CD4-positive, alpha-beta T cell treated with Interleukin-15 for 4 hours (primary cell): ENCODE data around the gene C5AR1.
"Not testable (repeated sequence)": the region's sequence is repeated elsewhere in the genome, so short reads cannot be mapped to it uniquely, and the experiment has no call there.

Source experiments
- DNase-seq: peaks from one replicate; pipeline ENCODE4 v3.0.0-alpha.2; 2020; ENCODE audit warnings: low spot score

Gene C5AR1

DNA sequence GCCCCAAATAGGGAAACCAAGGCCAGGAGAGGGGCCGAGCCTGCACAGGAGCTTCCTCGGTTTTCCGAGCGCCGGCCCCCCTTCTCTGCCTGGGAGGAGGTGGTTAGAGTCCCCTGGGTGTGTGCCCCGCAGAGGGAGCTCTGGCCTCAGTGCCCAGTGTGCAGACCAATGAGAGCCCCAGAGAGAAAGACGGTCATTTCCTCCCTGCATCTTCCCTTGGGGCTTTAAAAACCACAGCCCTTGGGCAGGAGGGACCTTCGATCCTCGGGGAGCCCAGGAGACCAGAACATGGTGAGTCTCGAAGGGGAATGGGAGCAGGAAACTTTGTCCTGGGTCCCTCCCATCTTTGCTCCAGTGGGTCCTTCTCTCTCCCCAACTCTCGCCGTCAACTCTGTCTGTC, at the start of gene C5AR1:
Gene C5AR1 (plus strand): TSS at position 254 of the 400 bp plus-strand sequence. CDS start 35 bp downstream, at position 289.
- DNase-seq: no peak

DNA sequence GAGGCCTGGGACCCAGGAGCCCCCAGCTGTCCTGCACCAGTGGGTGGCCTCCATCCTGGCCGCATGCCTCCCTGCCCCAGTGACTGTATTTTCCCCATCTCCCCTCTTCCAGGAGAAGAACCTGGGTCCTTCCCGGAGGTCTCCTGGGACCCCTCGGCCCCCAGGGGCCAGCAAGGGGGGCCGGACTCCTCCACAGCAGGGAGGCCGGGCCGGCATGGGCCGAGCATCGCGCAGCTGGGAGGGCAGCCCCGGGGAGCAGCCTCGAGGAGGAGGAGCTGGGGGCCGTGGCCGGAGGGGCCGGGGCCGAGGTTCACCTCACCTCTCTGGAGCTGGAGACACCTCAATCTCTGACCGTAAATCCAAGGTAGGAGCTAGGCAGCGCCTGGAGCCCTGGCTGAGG, 49.2 kb upstream of the C5AR1 start:
- no peak for DNase-seq

DNA sequence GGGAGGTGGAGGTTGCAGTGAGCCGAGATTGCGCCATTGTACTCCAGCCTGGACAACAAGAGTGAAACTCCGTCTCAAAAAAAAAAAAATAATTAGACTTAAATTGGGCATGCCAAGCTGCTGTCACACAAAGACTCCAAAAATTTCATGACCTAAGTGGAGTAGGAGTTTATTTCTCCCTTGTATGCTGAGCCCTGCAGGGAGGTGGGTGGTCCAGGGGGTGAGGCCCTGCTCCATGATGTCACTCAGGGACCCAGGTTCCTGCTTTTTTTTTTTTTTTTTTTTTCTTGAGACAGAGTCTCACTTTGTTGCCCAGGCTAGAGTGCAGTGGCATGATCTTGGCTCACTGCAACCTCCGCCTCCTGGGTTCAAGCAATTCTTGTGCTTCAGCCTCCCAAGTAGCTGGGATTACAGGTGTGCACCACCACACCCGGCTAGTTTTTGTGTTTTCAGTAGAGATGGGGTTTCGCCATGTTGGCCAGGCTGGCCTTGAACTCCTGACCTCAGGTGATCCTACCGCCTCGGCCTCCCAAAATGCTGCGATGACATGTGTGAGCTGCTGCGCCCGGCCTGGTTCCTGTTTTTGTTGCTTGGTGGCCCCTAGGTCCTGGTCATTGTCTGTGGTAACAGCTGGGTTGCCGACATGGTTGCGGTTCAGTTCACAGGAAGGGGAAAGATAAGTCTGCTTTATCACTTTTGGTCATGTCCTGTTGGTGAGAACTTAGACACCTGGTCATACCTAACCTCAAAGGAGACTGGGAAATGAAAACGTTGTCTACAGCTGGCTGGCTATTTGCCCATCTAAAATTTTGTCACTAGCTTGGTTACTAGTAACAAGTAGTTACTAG, 47.5 kb upstream of the C5AR1 start:
- not testable (repeated sequence) for DNase-seq

DNA sequence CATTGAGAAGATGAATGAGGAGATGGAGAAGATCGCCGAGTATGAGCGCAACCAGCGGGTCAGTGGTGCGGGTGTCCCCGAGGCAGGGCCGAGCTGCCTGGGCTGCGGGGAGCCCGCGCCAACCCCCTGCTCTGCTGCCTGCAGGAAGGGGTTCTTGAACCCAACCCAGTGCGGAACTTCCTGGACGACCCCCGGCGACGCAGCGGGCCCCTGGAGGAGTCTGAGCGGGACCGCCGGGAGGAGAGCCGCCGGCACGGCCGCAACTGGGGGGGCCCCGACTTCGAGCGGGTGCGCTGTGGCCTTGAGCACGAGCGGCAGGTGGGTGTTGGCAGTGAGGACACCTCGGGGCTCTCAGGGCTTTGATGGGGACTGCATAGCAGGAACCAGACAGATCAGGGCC, 45.0 kb upstream of the C5AR1 start:
- no peak for DNase-seq

DNA sequence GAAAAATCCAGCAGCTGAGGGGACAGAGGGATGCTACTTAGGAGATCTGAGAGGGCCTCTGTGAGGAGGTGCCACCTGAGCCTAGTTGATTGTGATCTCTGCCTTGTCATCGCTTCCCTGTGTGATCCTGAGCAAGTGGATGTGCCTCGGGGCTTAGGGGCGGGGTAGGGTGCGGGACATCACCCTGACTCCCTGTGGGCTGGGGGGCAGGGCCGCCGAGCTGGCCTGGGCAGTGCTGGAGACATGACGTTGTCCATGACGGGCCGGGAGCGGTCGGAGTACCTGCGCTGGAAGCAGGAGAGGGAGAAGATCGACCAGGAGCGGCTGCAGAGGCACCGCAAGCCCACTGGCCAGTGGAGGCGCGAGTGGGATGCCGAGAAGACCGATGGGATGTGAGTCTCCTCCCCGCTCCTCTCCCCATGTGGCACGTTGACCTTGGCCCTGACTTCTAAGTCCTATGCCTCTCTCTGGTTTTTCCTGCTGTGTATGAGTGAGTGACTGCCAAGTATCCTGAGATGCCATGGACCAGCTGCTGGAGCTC, 43.2 kb upstream of the C5AR1 start:
- no peak for DNase-seq

DNA sequence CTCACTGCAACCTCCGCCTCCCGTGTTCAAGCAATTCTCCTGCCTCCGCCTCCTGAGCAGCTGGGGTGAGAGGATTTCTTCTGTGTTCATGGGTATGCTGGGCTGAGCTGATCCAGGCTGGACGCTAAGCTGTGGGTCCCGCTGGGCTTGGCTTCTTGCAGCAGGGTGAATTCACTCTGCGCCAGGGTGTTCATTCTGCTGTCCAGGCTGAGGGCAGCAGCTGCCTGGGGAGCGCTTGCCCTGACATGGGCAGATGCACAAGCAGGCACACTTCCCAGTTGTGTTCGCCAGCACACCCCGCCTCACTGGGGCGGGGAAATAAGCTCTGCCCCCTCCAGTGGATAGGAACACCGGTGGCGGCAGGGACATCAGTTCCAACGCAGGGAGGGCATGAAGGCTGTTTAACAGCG, 42.3 kb upstream of the C5AR1 start:
- DNase-seq: no peak

DNA sequence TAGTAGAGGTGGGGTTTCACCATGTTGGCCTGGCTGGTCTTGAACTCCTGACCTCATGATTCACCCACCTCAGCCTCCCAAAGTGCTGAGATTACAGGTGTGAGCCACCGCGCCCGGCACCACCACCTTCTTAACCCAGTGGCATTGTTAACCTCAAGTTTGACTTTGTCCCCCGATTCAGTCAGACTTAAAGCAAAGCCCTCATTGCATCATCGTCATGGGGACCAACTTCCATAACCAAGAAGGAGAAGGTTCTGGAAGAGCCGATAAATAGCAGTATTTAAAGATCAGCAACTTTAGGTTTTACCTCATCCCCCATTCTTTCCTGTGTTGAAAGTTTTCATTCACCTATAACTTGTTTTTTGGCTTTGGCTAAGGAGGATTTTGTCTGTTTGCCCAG, 41.6 kb upstream of the C5AR1 start:
- no peak for DNase-seq

DNA sequence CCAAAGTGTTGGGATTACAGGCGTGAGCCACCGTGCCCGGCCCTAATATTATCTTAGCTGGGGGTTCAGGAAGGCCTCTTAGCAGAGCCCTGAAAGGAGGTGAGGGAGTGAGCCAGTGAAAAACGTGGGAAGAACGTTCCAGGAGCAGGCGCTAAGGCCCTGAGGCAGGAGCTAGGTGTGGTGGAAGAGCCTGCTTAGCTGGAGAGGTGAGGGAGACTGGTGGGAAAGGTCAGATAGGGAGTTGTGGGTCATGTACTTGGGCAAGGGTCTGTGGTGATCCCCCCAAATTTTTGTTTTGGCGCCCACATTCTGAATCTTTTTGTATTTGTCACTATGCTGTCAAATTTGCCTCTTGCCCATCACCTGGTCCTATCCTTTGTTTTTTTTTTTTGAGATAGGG, 40.1 kb upstream of the C5AR1 start:
- DNase-seq: no peak

DNA sequence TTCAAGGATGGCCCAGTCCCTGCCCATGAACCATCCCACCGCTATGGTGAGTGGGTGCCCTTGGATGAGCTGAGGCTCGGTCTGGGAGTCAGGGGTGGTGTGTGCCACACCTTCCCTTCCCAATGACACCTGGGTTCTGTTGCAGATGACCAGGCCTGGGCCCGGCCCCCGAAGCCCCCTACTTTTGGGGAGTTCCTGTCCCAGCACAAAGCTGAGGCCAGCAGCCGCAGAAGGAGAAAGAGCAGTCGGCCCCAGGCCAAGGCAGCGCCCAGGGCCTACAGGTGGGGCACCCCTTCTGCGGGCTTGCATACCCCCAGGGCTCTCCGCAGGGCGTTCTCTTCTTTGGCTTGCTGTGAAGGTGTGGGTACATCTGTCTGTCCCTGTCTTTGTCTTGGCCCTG, 39.3 kb upstream of the C5AR1 start:
- DNase-seq: no peak

DNA sequence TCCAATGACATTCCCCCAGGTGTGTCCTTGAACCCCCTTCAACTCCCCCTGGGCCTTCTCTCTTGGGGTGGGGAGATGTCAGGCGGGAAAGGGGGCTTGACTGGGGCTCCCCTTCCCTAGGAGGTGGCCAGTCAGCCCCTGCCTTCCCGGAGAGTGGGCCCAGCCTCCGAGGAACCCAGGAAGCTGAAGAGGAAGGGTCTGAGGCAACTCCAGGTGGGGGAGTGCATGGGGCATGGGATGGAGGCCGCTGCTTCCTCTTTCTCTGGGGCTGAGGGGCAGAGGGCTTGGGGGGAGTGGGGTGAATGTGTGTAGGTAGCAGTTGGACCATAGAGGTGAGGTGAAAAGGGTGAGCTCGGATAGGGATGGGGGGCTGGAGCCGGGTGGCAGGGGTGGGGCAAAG, 37.7 kb upstream of the C5AR1 start:
- no peak for DNase-seq

DNA sequence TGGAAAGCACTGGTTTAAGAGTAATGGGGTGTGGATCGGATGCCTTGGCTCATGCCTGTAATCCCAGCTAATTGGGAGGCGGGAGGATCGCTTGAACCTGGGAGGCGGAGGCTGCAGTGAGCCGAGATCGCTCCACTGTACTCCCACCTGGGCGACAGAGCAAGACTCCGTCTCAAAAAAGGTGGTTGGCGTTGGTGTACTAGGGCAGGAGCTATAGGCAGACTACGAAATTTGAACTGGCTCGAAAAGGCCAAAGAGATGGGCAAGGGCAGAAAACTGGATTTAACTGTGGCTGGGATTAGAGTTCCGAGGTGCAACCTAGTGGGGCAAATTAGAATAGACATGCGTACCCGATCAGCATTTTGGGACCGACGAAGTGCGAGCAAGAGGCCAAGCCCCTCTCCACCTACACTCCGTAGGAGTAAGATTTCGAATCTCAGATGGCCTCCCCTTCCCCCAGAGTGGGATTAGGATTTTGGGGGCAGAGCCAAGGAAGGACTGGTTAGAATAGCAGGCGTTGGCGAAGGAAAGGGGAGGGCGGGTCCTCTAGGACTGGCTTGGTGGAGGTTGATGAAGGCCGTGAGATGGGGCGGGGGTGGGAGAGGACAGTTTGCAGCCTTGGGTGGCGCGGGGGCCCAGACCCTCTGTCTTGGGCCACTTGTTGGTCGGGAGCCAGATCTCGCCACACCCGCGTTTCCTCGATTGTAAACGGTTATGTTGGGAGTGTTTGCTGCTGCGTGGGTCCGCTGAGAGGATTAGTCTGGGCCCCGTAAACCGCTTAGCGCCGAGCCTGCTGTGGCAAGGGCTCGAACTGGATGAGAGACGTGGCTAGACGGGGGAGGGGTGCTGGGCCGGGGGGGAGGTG, 37.0 kb upstream of the C5AR1 start:
- DNase-seq: no peak

DNA sequence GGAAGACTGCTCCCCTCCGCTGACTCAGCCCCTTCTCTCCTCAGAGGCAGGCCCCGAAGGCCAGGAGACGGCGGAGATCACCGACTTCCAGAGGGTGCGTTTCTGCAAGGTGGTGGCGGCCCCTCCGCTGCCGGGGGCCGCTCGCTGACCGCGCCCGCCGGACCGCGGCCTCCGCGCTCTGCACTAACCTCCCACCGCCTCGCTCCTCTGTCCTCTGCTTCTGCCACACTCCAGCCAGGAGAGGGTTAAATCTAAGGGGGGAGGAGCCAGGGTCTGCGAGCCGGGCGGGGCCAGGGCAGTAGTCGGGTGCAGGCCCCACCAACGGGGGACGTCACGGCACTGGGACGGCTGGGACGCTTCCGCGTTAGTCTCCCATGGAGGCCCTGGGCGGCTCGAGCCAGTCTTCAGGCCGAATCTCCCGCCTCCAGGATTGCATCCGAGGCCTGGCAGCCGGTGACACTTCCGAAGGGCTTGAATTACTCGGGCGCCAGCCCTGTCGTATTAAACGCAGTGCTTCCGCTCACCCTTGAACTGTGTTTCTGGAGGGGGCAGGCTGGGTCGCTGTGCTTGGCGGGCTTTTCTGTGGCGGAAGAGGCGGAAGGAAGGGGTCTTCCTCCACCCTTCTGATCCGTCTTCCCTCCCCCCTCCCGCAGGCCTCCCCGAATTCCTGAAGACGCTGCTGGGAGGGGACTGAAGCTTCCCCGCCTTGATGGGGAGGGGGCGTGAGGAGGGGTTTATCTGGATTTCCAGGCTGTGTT, 36.2 kb upstream of the C5AR1 start:
- peak; percentile 91 for DNase-seq

DNA sequence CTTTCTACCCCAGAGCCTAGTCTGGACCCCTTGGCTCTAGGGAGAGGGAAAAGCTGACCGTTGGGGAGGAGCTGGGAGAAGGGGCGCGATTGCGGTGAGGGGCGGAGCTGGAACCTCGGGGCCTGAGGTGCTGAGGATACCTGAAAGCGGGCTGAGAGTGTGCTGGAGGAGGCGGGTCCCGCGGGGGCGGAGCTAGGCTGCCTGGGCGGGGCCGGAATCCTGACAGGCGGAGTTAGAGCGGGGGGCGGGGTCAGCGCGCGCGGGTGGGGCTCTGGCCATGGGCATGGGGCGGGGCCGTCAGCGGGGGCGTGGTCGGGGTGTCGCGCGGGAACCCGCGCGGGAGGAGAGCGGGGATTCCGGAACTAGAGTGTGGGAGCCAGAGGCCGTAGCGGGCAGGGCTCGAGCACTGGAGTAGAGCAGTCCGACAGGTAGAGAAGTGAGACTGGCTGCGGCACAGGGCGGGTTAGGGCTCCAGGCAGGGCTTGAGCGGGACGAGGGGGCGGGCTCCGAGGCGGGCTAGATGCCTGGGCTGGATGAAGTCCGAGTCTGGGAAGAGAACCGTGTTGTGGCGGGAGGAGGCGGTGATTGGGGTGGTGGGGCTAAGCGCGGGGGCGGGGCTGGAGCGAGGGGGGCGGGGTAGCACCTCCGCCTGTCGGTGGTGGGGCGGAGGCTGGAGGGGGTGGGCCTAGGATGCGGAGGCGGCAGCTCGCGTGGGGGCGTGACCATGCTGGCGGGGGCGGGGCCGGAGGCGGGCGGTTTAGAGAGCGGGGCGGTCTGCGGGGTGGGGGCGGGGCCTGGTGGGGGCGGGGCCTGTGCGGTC, 35.4 kb upstream of the C5AR1 start, which contains the start of gene INAFM1:
Gene INAFM1 (plus strand): TSS at position 815 of the 820 bp plus-strand sequence. CDS start 35 bp downstream, outside the sequence.
- peak; percentile 98 for DNase-seq

DNA sequence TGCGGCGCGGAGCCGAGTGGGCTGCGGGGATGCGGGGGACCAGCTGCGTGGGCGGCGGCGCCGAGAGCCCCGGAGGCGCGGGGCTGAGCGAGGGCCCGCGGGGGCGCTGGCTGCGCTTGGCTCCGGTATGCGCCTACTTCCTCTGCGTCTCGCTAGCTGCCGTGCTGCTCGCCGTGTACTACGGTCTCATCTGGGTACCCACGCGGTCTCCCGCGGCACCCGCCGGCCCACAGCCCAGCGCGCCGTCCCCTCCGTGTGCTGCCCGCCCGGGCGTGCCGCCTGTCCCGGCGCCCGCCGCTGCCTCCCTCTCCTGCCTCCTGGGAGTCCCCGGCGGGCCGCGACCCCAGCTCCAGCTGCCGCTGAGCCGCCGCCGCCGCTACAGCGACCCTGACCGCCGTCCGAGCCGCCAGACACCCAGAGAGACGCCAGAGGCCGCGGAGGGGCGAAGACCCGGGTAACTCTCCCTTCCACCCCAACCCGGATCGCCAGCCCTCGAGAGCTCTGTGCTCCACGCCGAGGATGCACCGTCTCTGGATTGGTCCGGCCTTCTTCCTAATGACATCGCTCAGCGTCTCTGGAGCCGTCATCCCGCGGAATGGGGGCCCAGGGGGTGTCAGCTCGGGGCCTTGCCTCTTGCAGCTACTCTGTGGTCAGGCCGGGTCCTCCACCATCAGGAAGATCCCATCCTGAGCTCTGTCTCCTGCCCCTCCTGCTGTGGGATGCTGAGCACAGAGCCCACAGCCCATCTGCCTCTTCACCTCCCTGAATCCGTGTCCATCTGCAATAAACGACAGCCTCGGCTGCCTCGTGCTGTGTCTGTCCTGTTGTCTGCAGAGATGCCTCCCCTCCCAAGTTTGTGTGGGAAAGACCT, 34.5 kb upstream of the C5AR1 start:
- no peak for DNase-seq

DNA sequence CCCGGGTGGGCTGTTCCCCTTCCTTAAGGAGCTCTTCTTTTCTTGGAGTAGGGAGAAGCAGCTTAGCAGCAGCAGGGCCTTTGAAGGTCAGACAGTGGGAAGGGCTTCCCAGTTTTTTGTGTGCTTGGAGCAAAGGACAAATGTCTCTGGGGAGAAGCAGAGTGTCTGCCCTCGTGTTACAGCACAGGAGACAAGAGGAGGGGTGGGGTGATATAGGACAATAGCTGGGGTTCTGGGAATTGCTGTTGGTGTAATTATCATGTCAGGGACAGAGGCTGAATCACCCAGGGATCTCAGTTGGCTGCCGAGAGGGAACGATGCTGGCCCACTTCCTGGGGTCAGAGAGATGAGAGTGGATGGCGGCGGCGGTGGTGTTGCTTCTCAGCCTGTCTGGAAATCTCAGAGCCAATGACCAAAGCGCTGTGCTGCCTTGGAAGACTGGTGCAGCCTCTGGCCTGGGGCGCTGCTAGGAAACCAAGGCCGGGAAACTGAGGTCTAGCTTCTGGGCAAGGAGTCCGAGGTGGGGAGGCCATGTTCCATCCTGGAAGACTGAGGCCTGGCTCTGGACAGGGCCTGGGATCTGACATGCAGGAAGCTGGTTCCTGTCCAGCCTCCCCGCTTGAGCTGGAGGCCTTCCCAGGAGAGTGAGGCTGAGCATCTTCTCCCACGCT, 33.7 kb upstream of the C5AR1 start:
- DNase-seq: no peak

DNA sequence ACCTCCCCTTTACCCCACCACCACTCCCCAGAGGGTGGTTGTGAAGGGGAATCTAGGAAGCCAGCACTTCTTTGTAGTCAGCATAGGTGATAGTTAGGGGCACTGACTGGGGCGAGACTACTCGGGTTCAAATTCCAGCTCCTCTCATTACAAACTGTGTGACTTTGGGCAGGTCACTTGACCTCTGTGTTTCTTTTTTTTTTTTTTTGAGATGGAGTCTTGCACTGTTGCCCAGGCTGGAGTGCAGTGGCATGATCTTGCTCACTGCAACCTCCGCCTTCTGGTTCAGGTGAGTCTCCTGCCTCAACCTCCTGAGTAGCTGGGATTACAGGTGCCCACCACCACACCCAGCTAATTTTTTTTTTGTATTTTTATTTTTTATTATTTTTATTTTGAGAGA, 33.1 kb upstream of the C5AR1 start:
- DNase-seq: not testable (repeated sequence)

DNA sequence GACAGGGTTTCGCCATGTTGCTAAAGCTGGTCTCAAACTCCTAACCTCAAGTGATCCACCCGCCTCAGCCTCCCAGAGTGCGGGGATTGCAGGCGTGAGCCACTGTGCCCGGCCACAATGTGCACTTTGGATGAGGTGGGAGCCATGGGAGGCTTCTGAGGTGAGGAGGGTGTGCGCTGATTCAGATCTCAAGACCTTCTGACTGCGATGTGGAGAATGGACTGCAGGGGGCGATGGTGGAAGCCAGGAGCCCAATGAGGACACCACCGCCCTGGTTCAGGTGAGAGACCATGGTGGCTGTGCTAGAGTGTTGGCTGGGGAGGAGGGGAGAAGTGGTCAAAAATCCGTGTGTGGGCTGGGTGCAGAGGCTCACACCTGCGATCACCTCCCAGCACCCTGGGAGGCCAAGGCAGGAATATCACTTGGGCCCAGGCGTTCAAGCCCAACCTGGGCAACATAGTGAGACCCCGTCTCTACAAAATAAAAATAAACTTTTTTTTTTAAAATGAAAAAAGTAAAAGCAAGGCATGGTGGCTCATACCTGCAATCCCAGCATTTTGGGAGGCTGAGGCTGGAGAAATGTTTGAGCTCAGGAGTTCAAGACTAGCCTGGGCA, 29.4 kb upstream of the C5AR1 start:
- peak; percentile 57 for DNase-seq

DNA sequence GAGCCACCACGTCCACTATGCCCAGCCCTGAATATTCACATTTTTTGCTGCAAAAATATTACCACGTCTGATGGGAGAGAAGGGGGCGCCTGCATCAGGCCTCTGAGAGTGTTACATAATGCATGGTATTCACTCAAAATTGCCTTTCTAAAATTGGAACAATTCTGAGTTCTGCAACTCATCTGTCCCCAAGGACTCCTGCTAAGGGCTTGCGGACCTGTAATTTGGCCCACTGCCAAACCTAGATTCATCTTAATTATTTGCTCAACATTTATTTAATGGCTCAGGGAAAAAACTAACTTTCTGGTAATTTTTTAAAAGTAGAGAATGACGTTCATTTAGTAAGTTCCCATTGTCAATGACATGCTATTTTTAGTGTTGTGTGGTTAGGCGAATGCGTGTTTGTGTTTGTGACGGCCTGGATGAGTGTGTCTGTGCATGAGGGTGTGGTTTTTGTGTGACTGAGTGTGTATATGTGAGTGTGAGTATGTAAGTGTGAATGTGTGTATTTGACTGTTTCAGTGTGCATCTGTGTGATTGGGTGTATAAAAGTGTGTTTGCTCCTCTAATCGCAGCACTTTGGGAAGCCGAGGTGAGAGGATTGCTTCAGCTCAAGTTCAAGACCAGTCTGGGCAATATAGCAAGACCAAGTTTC, 26.1 kb upstream of the C5AR1 start:
- no peak for DNase-seq
